ENCODE measurements around the gene OMA1. TPM values are rescaled to one million over a fixed set of nuclear protein-coding genes. Genes with fewer than 3 reads are reported as not detected.
A peak's percentile ranks its signal among the peaks of the same experiment; 100 is the strongest.

Gene OMA1
- total and polyA plus RNA-seq, 2 of the 4 experiments (the other 2 are of a cell fraction) = 5.9 to 6.4 TPM

DNA sequence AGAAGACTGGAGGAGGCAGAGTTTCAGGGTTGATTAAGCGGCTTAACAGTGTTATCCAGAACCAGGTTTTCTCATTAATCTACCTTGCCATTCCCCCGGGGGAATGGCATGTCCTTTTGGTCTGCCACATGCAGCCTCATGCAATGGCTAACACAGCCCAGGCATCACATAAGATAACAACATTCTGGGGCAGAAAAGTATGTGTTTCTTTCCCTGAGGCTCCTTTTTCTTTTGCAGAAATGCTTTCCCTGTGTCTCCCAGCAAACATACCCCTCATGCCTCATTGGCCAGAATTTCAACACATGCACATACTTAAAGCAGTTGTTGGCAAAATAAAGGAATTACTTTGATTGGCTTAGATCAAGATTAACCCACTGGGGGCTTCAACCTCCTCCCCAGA is 98.6 kb downstream of the OMA1 start:
- no peak overlapping the region for H4K91ac ChIP-seq (ENCODE audit: insufficient read depth, low read depth, low read length)
- no peak overlapping the region for H3K4me2 ChIP-seq (ENCODE audit: low read depth, low read length)
- no peaks in the 10 kb centered on the region for H3K4me1 ChIP-seq (ENCODE audit: control insufficient read depth, insufficient read depth, low read length)

More for the DNA sequence above, 98.6 kb downstream of the OMA1 start:
- Histone ChIP-seq H2BK120ac (ENCODE audit: low read depth, low read length) (no peak overlapping the region), H3K14ac (replicated peaks; ENCODE audit: low read depth, low read length) (no peak overlapping the region), H3K56ac (ENCODE audit: extremely low read depth, insufficient read depth, low read length) (no peak overlapping the region), H2AK5ac (ENCODE audit: low read depth, low read length) (no peak overlapping the region), H3K18ac (ENCODE audit: low read depth, low read length) (no peak overlapping the region), H2AK9ac (replicated peaks; ENCODE audit: low read depth, low read length, poor library complexity) (no peak overlapping the region), H3K9ac (ENCODE audit: low read depth, low read length) (no peak overlapping the region), H4K20me1 (ENCODE audit: insufficient read depth, low read length) (no peaks in the 10 kb centered on the region), H3K23ac (ENCODE audit: low read depth, low read length) (no peak overlapping the region), H2BK15ac (ENCODE audit: low read depth, low read length) (no peak overlapping the region), H2BK5ac (ENCODE audit: low read depth, low read length, poor library complexity, severe bottlenecking) (no peak overlapping the region), H3K4ac (ENCODE audit: low read depth, low read length) (no peak overlapping the region), H3K9me3 (ENCODE audit: control insufficient read depth, insufficient read depth, low read length) (no peaks in the 10 kb centered on the region), H2BK20ac (ENCODE audit: low read depth, low read length) (no peak overlapping the region), H2AFZ (replicated peaks; ENCODE audit: low read length, poor library complexity) (no peak overlapping the region), H3K36me3 (ENCODE audit: control insufficient read depth, insufficient read depth, low read length) (no peaks in the 10 kb centered on the region), H3K9me1 (ENCODE audit: insufficient read depth, low read length) (no peaks in the 10 kb centered on the region), H4K8ac (ENCODE audit: low read depth in 2 of 2, low read length in 2 of 2) (no peak overlapping the region), H3K27me3 (ENCODE audit: control insufficient read depth, insufficient read depth, low read length) (no peaks in the 10 kb centered on the region; the same call in none of the 2 replicates), H4K5ac (ENCODE audit: low read depth, low read length) (no peak overlapping the region), H3K4me3 (ENCODE audit: insufficient read depth, low read depth, low read length) (no peak overlapping the region), H3K79me1 (ENCODE audit: low read depth in 1 of 2, low read length in 2 of 2) (no peaks in the 10 kb centered on the region), H3K27ac (ENCODE audit: insufficient read depth, low read length) (no peak overlapping the region)
- no TSS peak for BruUV-seq (replicated peaks)
- no CpG with 5 or more reads among the region's 2 CpGs for WGBS, 2 experiments (ENCODE audit: extremely low coverage in 2 of 2, insufficient read length in 1 of 2)
- in situ Hi-C loops (cut with MboI; ENCODE audit: low sequenced_read_pairs) = no loop called here
- CTCF ChIA-PET = no interaction called here
- DNase-seq (no peak), ATAC-seq (ENCODE audit: low read depth) (peak; percentile 63)
- dilution Hi-C loops (cut with HindIII; ENCODE audit: low sequenced_read_pairs, unreplicated experiment) = no loop called here
- POLR2A ChIA-PET (ENCODE audit: unreplicated experiment) = no interaction called here
- TF ChIP-seq, protein P1, sequence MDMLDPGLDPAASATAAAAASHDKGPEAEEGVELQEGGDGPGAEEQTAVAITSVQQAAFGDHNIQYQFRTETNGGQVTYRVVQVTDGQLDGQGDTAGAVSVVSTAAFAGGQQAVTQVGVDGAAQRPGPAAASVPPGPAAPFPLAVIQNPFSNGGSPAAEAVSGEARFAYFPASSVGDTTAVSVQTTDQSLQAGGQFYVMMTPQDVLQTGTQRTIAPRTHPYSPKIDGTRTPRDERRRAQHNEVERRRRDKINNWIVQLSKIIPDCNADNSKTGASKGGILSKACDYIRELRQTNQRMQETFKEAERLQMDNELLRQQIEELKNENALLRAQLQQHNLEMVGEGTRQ (IDR thresholded peaks at IDR 0.05; ENCODE audit: low read depth, low read length) = no peak
- TF ChIP-seq MAFK (IDR thresholded peaks at IDR 0.05; ENCODE audit: low read depth, low read length) (no peak), SMC3 (IDR thresholded peaks at IDR 0.05; ENCODE audit: low read depth, low read length) (no peak)
- intact Hi-C loops (cut with micrococcal nuclease) = no loop called here

Measured in IMR-90 (cell line).